ENCODE data around the gene KAT2B.

DNA sequence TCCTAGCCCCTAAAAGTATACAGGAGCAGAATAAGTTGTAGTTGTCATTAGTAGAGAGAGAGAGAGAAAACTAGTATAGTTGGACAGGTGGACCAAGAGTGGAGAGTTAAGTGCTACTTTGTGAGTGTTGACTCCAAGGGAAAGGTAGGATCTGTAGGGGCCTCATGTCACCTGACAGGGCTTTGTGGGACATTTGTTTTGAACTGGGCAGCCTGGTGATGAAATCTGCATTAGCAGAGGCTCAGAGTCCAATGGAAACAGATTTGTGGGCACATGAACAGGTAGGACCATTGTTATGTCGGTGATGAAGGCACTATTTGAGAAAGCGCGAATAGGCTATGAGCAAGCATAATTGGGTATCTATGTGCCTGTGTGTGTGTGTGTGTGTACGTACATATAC, 102.3 kb downstream of the KAT2B start:
- TF ChIP-seq, protein P1, sequence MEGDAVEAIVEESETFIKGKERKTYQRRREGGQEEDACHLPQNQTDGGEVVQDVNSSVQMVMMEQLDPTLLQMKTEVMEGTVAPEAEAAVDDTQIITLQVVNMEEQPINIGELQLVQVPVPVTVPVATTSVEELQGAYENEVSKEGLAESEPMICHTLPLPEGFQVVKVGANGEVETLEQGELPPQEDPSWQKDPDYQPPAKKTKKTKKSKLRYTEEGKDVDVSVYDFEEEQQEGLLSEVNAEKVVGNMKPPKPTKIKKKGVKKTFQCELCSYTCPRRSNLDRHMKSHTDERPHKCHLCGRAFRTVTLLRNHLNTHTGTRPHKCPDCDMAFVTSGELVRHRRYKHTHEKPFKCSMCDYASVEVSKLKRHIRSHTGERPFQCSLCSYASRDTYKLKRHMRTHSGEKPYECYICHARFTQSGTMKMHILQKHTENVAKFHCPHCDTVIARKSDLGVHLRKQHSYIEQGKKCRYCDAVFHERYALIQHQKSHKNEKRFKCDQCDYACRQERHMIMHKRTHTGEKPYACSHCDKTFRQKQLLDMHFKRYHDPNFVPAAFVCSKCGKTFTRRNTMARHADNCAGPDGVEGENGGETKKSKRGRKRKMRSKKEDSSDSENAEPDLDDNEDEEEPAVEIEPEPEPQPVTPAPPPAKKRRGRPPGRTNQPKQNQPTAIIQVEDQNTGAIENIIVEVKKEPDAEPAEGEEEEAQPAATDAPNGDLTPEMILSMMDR (IDR thresholded peaks at IDR 0.05): no peak
- no peak for TF ChIP-seq POLR2A (IDR thresholded peaks at IDR 0.05)
- no peak for TF ChIP-seq POLR2AphosphoS5 (IDR thresholded peaks at IDR 0.05)
